GM12878 (cell line): ENCODE results near the gene PHLPP1. TPM values are rescaled to one million over a fixed set of nuclear protein-coding genes. Genes with fewer than 3 reads are reported as not detected.

Source experiments
- ATAC-seq: fragments of 200-7000 bp; cut with Tn5 transposase; 3 replicates; pipeline ENCODE4 v1.9.1; 2020; ENCODE audit warnings: mild to moderate bottlenecking, moderate library complexity
- BruUV-seq: library from RNA; stranded (reverse); fragments of 400-500 nt; replicated peaks from 2 replicates; lab custom pipeline; 2021; lab: Mats Ljungman, UMichigan
- CTCF ChIA-PET: fragments of 300-600 bp; sonication (Branson Sonifier 250); formaldehyde crosslinking; extraction: SDS; loops from one replicate; lab custom pipeline; 2021; ENCODE audit warnings: inconsistent platforms; lab: Yijun Ruan, JAX
- POLR2A ChIA-PET: fragments of 350-600 bp; formaldehyde crosslinking; extraction: SDS; loops from one replicate; lab custom pipeline; 2021; ENCODE audit warnings: inconsistent platforms; lab: Charles Lee
- RAD21 ChIA-PET: fragments of 300-600 bp; sonication (Branson Sonifier 250); formaldehyde crosslinking; loops from one replicate; lab custom pipeline; 2023; ENCODE audit warnings: antibody characterized with exemption; ENCODE audit not compliant: unreplicated experiment; lab: Charles Lee
- SMC1A ChIA-PET: fragments of 300-600 bp; sonication (Branson Sonifier 250); formaldehyde crosslinking; loops from one replicate; lab custom pipeline; 2023; ENCODE audit not compliant: unreplicated experiment, uncharacterized antibody; lab: Charles Lee
- DNase-seq: peaks from one replicate; pipeline ENCODE4 v3.0.0-alpha.2; 2011; ENCODE audit warnings: low read depth, low spot score
- FAIRE-seq: peaks from 3 replicates; lab custom pipeline; 2011; peaks lifted over from hg19 to GRCh38; lab: Jason Lieb, UNC
- H2AFZ ChIP-seq: 2 replicates; pipeline ENCODE4 v1.6.0; 2011; ENCODE audit warnings: low read depth, low read length, control low read depth; ENCODE audit not compliant: control insufficient read depth
- H3K27ac ChIP-seq: 2 replicates; pipeline ENCODE4 v1.5.1; 2011; ENCODE audit warnings: control low read depth; ENCODE audit not compliant: control insufficient read depth, insufficient read depth
- H3K27me3 ChIP-seq, 2 experiments: replicated peaks in 1 of 2; 2 replicates each; pipeline versions ENCODE4 v1.6.0 to v1.6.1; 2011; ENCODE audit warnings: low read length in 1 of 2; ENCODE audit not compliant: control insufficient read depth in 2 of 2, insufficient read depth in 2 of 2
- H3K36me3 ChIP-seq, 2 experiments: 2 replicates each; pipeline ENCODE4 v1.5.1; 2011; ENCODE audit warnings: low read length in 1 of 2; ENCODE audit not compliant: control insufficient read depth in 2 of 2, insufficient read depth in 2 of 2
- H3K4me1 ChIP-seq: 2 replicates; pipeline ENCODE4 v1.6.1; 2011; ENCODE audit warnings: mild to moderate bottlenecking, low read length, moderate library complexity, mixed read lengths; ENCODE audit not compliant: control insufficient read depth, insufficient read depth
- H3K4me2 ChIP-seq: 2 replicates; pipeline ENCODE4 v1.6.0; 2011; ENCODE audit warnings: control low read depth; ENCODE audit not compliant: control insufficient read depth, insufficient read depth
- H3K4me3 ChIP-seq: fragments of 200-600 bp; sonication (generic); 2 replicates; pipeline ENCODE4 v1.5.1; 2016
- H3K79me2 ChIP-seq: 2 replicates; pipeline ENCODE4 v1.6.0; 2011; ENCODE audit warnings: low read length; ENCODE audit not compliant: control insufficient read depth, insufficient read depth
- H3K9ac ChIP-seq: 2 replicates; pipeline ENCODE4 v1.8.0; 2011; ENCODE audit warnings: low read length, control low read depth, mixed read lengths; ENCODE audit not compliant: control insufficient read depth, insufficient read depth
- H3K9me3 ChIP-seq: replicated peaks from 3 replicates; pipeline ENCODE4 v1.5.1; 2011; ENCODE audit warnings: mild to moderate bottlenecking, low read length; ENCODE audit not compliant: control insufficient read depth, insufficient read depth
- H4K20me1 ChIP-seq: 2 replicates; pipeline ENCODE4 v1.6.0; 2011; ENCODE audit not compliant: control insufficient read depth, insufficient read depth
- EED ChIP-seq: sonication (generic); IDR thresholded peaks from 2 replicates; pipeline ENCODE4 v1.6.1; 2016; ENCODE audit warnings: antibody characterized with exemption, low read depth
- IRF4 ChIP-seq: IDR thresholded peaks from 2 replicates; pipeline ENCODE4 v1.6.1; 2011; ENCODE audit warnings: low read depth, low read length
- JUNB ChIP-seq: IDR thresholded peaks from 2 replicates; pipeline ENCODE4 v1.6.1; 2016; ENCODE audit warnings: antibody characterized with exemption, mild to moderate bottlenecking
- KAT2A ChIP-seq: conservative IDR thresholded peaks from 2 replicates; pipeline ENCODE4 v1.6.1; 2011; ENCODE audit warnings: low read depth, low read length; ENCODE audit not compliant: control insufficient read depth
- YBX1 ChIP-seq: fragments of 450-650 bp; IDR thresholded peaks from 2 replicates; pipeline ENCODE4 v1.6.1; 2016; ENCODE audit warnings: antibody characterized with exemption
- WGBS: methylation state at CpG from one replicate; pipeline ENCODE4 v1.1.6; 2016; ENCODE audit warnings: low lambda C conversion rate; ENCODE audit not compliant: insufficient replicate concordance, insufficient coverage; ENCODE audit errors: missing lambda C conversion rate; 5-methylcytosine and 5-hydroxymethylcytosine counted together
- in situ Hi-C: fragments of 300-500 bp; cut with MboI; formaldehyde crosslinking; loops from 9 replicates; pipeline ENCODE4 v1.14.3; 2018; ENCODE audit warnings: mixed read lengths
- intact Hi-C: fragments of 100-400 bp; cut with micrococcal nuclease; formaldehyde crosslinking; loops from one replicate; pipeline ENCODE4 v1.14.2; 2022; ENCODE audit not compliant: unreplicated experiment
- polyA plus RNA-seq, 11 experiments: library from polyadenylated mRNA; depleted of rRNA in 4 of 11; unstranded in 6 of 11; stranded (reverse) in 5 of 11; fragments of >200 nt; fragmentation: Nextera tagmentation in 4 of 11; fragmentation: Illumina TruSeq in 1 of 11; extraction: Ambion mirVana in 4 of 11; extraction: Trizol in 1 of 11; gene quantifications; 1 replicate in 1 of 11; 2 replicates in 10 of 11; pipeline versions ENCODE4 v1.2.1 to v1.2.3, GENCODE V29; 2011 to 2016; ENCODE audit warnings: inconsistent platforms in 2 of 11, missing spikeins in 2 of 11, low read depth in 1 of 11
- total RNA-seq, 4 experiments: library from RNA; depleted of rRNA in 3 of 4; stranded (reverse); fragments of >200 nt in 3 of 4; fragmentation: Illumina TruSeq in 1 of 4; extraction: Trizol in 1 of 4; gene quantifications; 2 replicates each; pipeline versions ENCODE4 v1.2.1 to v1.2.3, GENCODE V29; 2013 to 2021
- TF ChIP-seq, protein P1 (sequence below): IDR thresholded peaks from 2 replicates; pipeline ENCODE4 v1.6.1; 2011; ENCODE audit warnings: borderline replicate concordance, low read depth, mild to moderate bottlenecking, moderate library complexity, low read length; ENCODE audit not compliant: insufficient read depth, poor library complexity, severe bottlenecking

Gene PHLPP1
- total and polyA plus RNA-seq, 10 of the 15 experiments (the other 5 are each of a cell fraction or from before 2014, with no cell fraction given) = 0.42 to 7.0 (median 1.9) TPM

DNA sequence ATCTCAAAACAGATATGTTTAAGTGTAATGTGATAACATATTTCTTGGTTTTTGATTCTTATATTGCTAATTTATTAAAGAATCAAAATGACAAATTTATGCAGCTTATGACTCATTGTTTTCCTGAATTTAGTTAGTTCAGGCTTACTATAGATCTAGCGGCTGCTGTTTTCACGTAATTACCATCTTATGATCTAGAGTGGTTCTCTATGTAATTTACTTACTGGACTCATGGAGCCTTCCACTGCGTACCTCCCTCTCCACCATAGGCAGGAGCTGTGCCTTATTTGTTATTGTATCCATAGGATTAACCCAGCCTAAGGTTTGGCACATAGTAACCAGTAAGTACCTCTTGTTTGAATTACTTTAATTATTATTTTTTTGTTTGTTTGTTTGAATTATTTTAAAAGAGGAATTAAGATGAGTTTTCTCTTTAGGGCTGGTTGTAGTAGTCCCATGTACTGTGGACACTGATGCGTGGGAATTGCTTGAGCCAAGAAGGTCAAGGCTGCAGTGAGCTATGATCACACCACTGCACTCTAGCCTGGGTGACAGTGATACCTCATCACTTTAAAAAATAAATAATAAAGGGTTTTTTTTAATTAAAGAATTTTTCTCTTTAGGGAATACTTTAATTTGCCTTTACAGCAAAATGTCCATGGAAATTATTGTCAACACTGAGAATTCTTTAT lies 165.5 kb downstream of the PHLPP1 start:
- H3K4me2 ChIP-seq = no peak overlapping the region
- FAIRE-seq = no peak
- SMC1A ChIA-PET = interaction anchor here (2.2 kb wide), 1 partner anchor 11 kb away, joined by 8 read pairs; no protein-coding TSS in a partner anchor

DNA sequence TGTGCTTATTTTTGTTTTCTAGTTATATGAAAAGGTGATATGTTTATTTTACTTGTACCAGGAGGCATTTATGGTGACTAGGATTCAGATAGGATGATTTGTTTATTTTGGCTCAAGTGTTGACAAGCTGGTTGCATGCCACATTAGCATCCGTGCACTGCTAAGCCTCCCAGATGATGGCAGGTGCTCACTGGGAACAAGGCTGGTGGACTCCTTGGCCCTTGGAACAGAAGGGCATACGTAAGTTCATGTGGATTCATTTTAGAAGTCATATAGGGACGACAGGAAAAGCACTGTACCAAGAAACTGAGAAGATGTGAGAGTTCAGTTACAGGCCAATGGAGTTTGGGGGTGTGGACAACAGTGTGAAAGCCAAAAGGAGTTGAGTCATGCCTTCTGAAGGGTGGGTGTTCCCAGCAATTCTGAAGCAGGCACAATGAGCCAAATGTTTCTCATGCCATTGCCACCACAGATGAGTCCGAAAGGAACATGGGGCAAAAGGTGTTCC lies 166.2 kb downstream of the PHLPP1 start:
- 38% methylated on average over 4 of the region's 4 CpGs for WGBS
- CTCF ChIA-PET = interaction anchor here (0.7 to 1.4 kb wide), 3 partner anchors 12 to 166 kb away, joined by 3 read pairs; no protein-coding TSS in a partner anchor
- Histone ChIP-seq H3K27me3 (no peaks in the 10 kb centered on the region), H3K79me2 (no peaks in the 10 kb centered on the region), H2AFZ (peak overlapping the region; percentile 48), H3K27ac (0 out of 2 replicates have a peak overlapping the region, but pooled peaks have one; percentile 13), H3K9ac (no peak overlapping the region), H3K4me3 (no peak overlapping the region), H3K9me3 (no peaks in the 10 kb centered on the region), H3K4me1 (peaks cover 12% of the 10 kb centered on the region), H3K36me3 (no peaks in the 10 kb centered on the region), H4K20me1 (no peaks in the 10 kb centered on the region), H3K4me2 (peak overlapping the region; percentile 61)
- ATAC-seq (peak; percentile 54; the same call in 2 of the 3 replicates), FAIRE-seq (no peak), DNase-seq (no peak)
- in situ Hi-C loops (no loop called here), intact Hi-C loops (no loop called here)
- POLR2A ChIA-PET = no interaction called here
- TF ChIP-seq KAT2A (no peak), EED (0 out of 2 replicates have a peak, but pooled peaks have one; percentile 25)
- TF ChIP-seq, protein P1, sequence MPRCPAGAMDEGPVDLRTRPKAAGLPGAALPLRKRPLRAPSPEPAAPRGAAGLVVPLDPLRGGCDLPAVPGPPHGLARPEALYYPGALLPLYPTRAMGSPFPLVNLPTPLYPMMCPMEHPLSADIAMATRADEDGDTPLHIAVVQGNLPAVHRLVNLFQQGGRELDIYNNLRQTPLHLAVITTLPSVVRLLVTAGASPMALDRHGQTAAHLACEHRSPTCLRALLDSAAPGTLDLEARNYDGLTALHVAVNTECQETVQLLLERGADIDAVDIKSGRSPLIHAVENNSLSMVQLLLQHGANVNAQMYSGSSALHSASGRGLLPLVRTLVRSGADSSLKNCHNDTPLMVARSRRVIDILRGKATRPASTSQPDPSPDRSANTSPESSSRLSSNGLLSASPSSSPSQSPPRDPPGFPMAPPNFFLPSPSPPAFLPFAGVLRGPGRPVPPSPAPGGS = peak; percentile 24
- SMC1A ChIA-PET = no interaction called here
- RAD21 ChIA-PET = no interaction called here
- BruUV-seq = no TSS peak

More for the DNA sequence above, 165.5 kb downstream of the PHLPP1 start:
- WGBS = 58% methylated on average over 4 of the region's 4 CpGs
- no peak for DNase-seq
- no peak overlapping the region for H3K9ac ChIP-seq
- H3K36me3 ChIP-seq = no peaks in the 10 kb centered on the region
- H3K27me3 ChIP-seq = no peaks in the 10 kb centered on the region
- peaks cover 12% of the 10 kb centered on the region for H3K4me1 ChIP-seq
- no peak overlapping the region; the same call in 1 of the 2 replicates for H3K4me3 ChIP-seq
- ChIA-PET POLR2A (no interaction called here), CTCF (interaction anchor here (0.6 to 1.4 kb wide), 4 partner anchors 8 to 165 kb away, joined by 3 read pairs; no protein-coding TSS in a partner anchor), RAD21 (no interaction called here)
- H3K79me2 ChIP-seq = no peaks in the 10 kb centered on the region
- H2AFZ ChIP-seq = no peak overlapping the region
- no TSS peak for BruUV-seq
- TF ChIP-seq YBX1 (no peak), JUNB (peak; percentile 42), IRF4 (no peak)
- in situ Hi-C loops = no loop called here
- no peak overlapping the region for H3K27ac ChIP-seq
- no peak for ATAC-seq
- intact Hi-C loops = no loop called here
- no peaks in the 10 kb centered on the region for H3K9me3 ChIP-seq
- no peaks in the 10 kb centered on the region for H4K20me1 ChIP-seq
